Neural crest cell (in vitro differentiated cells): Measurements from ENCODE around the gene GNAQ. TPM values are rescaled to one million over a fixed set of nuclear protein-coding genes. Genes with fewer than 3 reads are reported as not detected.

Source experiments
- DNase-seq: peaks from one replicate; pipeline ENCODE4 v3.0.0; 2021; ENCODE audit warnings: low read depth, mixed read lengths, low spot score
- H3K27ac Mint-ChIP-seq: one replicate; pipeline ENCODE4 v1.8.0; 2021; ENCODE audit warnings: mild to moderate bottlenecking, mixed read lengths; ENCODE audit not compliant: unreplicated experiment
- H3K27me3 Mint-ChIP-seq: 2 replicates; pipeline ENCODE4 v1.8.0; 2021; ENCODE audit warnings: low read depth, mild to moderate bottlenecking, mixed read lengths
- H3K36me3 Mint-ChIP-seq: 2 replicates; pipeline ENCODE4 v1.8.0; 2021; ENCODE audit warnings: low read depth, mild to moderate bottlenecking, mixed read lengths
- H3K4me1 Mint-ChIP-seq: 2 replicates; pipeline ENCODE4 v1.8.0; 2021; ENCODE audit warnings: mixed read lengths
- H3K4me3 Mint-ChIP-seq: one replicate; pipeline ENCODE4 v1.8.0; 2021; ENCODE audit warnings: mild to moderate bottlenecking, mixed read lengths
- H3K9me3 Mint-ChIP-seq: 2 replicates; pipeline ENCODE4 v1.8.0; 2021; ENCODE audit warnings: mixed read lengths
- CTCF ChIP-seq: fragments of 200-600 bp; sonication (generic); conservative IDR thresholded peaks from 2 replicates; pipeline ENCODE4 v1.5.0; 2021; ENCODE audit warnings: antibody characterized with exemption, mild to moderate bottlenecking
- total RNA-seq: library from RNA; stranded (reverse); gene quantifications from 2 replicates; pipeline ENCODE4 v1.2.1, GENCODE V29; 2021

The GNAQ gene
- total RNA-seq, 1 donor from 2014 or later = 53.3 TPM

GRCh38 chr9:77915744-77916143 is 115.9 kb downstream of the GNAQ start:
- no peak overlapping the region for H3K27ac Mint-ChIP-seq
- peaks cover 22% of the 10 kb centered on the region for H3K36me3 Mint-ChIP-seq
- H3K27me3 Mint-ChIP-seq = no peaks in the 10 kb centered on the region
- H3K4me3 Mint-ChIP-seq = no peak overlapping the region
- H3K9me3 Mint-ChIP-seq = no peaks in the 10 kb centered on the region
- no peak for DNase-seq
- TF ChIP-seq CTCF = no peak
- H3K4me1 Mint-ChIP-seq = peaks cover 22% of the 10 kb centered on the region

DNA sequence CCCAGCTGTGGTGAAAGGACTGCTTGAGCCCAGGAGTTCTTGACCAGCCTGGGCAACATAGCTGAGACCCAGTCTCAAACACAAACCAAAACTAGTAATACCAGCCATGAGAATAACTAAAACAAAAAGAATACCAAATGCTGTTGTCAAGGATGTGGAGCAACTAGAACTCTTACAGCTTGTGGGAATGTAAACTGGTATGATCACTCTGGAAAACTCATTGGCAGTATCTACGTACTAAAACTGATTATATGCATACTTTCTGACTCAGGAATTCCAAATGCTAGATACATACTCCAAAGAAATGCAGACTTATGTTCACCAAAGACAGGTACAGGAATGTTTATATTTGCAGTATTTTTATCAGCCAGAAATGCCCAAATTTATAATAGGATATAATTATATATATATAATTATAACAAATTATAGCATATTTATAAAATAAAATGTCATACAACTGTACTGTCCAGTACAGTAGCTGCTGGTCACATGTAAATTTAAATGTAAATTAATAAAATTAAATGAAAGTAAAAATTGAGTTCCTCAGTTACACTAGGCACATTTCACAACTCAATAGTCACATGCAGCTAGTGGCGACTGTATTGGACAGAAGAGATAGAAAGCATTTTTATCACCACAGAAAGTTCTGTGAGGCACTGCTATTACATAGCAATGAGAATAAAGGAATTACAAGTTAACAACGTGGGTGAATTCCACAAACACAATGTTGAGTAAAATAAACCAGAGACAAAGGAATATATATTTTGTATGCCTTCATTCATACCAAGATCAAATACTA is 118.5 kb downstream of the GNAQ start:
- no peaks in the 10 kb centered on the region for H3K9me3 Mint-ChIP-seq
- H3K27me3 Mint-ChIP-seq = no peaks in the 10 kb centered on the region
- H3K36me3 Mint-ChIP-seq = peaks cover 18% of the 10 kb centered on the region
- H3K4me1 Mint-ChIP-seq = peaks cover 42% of the 10 kb centered on the region
- H3K4me3 Mint-ChIP-seq = no peak overlapping the region
- no peak for TF ChIP-seq CTCF
- no peak for DNase-seq
- no peak overlapping the region for H3K27ac Mint-ChIP-seq

DNA sequence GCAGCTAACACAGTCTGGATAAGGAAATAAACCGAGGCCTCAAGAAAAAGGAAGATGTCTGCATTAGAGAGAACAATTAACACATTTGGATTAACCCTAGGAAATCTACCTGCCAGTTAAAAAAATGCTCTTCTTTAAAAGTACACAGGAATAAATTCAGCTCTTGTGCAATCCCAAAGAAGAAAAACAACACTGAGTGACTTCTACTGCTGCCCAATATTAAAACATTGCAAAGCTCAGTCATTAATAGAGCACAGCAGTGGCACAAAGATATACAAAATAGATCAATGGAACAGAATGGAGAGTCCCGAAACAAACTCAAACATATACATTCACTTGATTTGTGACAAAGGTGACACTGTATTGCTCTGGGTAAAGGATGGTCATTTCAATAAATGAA is 119.7 kb downstream of the GNAQ start:
- Mint-ChIP-seq H3K27me3 (no peaks in the 10 kb centered on the region), H3K4me3 (no peak overlapping the region), H3K36me3 (peaks cover 18% of the 10 kb centered on the region), H3K9me3 (no peaks in the 10 kb centered on the region), H3K4me1 (peaks cover 49% of the 10 kb centered on the region), H3K27ac (no peak overlapping the region)
- TF ChIP-seq CTCF = no peak
- DNase-seq = no peak

DNA sequence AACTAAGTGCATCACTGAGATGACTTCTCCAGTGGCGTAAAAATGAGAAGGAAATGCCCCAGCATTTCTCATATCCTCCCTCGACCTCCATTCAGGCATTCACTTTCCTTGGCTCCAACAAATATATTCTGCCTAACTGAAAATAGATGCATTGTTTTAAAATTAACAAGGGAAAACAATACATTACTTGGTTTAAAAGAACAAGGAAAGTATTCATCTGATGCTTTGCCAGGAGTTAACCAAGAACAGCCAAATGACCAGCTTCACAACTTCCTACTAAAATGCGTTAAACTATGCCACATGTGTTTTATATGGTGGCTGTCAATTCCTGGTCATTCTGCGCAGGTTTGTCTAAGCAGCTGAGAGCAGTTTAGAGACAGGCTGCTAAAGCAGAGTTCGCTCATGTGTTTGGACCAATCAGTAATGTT is 121.4 kb downstream of the GNAQ start:
- Mint-ChIP-seq H3K4me3 (no peak overlapping the region), H3K9me3 (no peaks in the 10 kb centered on the region), H3K27me3 (no peaks in the 10 kb centered on the region), H3K27ac (no peak overlapping the region), H3K4me1 (peaks cover 39% of the 10 kb centered on the region), H3K36me3 (peaks cover 18% of the 10 kb centered on the region)
- no peak for TF ChIP-seq CTCF
- DNase-seq = no peak

- H3K27ac Mint-ChIP-seq = no peak overlapping the region
These were observed 122.3 kb downstream of the GNAQ start for GRCh38 chr9:77909306-77909705.

More at GRCh38 chr9:77909306-77909705, 122.3 kb downstream of the GNAQ start:
- no peaks in the 10 kb centered on the region for H3K9me3 Mint-ChIP-seq
- H3K4me1 Mint-ChIP-seq = peaks cover 39% of the 10 kb centered on the region
- no peaks in the 10 kb centered on the region for H3K27me3 Mint-ChIP-seq
- peaks cover 18% of the 10 kb centered on the region for H3K36me3 Mint-ChIP-seq
- TF ChIP-seq CTCF = no peak
- no peak overlapping the region for H3K4me3 Mint-ChIP-seq
- DNase-seq = no peak
